Left ventricle myocardium inferior (tissue), 1 donor: ENCODE data around the gene VIPR2. TPM values are rescaled to one million over a fixed set of nuclear protein-coding genes. Genes with fewer than 3 reads are reported as not detected.

Experiments
- DNase-seq: peaks from one replicate; pipeline ENCODE4 v3.0.0-alpha.2; 2020
- H3K27ac ChIP-seq: fragments of 200-600 bp; replicated peaks from 2 replicates; pipeline ENCODE4 v1.8.0; 2021
- H3K27me3 ChIP-seq: fragments of 200-600 bp; 2 replicates; pipeline ENCODE4 v1.8.0; 2021; ENCODE audit warnings: low read depth
- H3K36me3 ChIP-seq: fragments of 200-600 bp; 2 replicates; pipeline ENCODE4 v1.8.0; 2021
- H3K4me1 ChIP-seq: fragments of 200-600 bp; 2 replicates; pipeline ENCODE4 v1.8.0; 2021
- H3K4me3 ChIP-seq: fragments of 200-600 bp; 2 replicates; pipeline ENCODE4 v1.8.0; 2021; ENCODE audit warnings: mild to moderate bottlenecking, moderate library complexity
- H3K9me3 ChIP-seq: fragments of 200-600 bp; replicated peaks from 2 replicates; pipeline ENCODE4 v1.8.0; 2021
- CTCF ChIP-seq: fragments of 200-600 bp; IDR thresholded peaks from 2 replicates; pipeline ENCODE4 v1.8.0; 2021; ENCODE audit warnings: antibody characterized with exemption, mild to moderate bottlenecking, borderline replicate concordance
- intact Hi-C: fragments of 100-400 bp; cut with micrococcal nuclease; formaldehyde crosslinking; loops from one replicate; pipeline ENCODE4 v1.11.0; 2022
- total RNA-seq: library from RNA; stranded (reverse); fragmentation: NEBNext Ultra II Directional; extraction: Animal tissue kit (Norgen Biotek cat#: 25700); gene quantifications from one replicate; pipeline ENCODE4 v1.2.1, GENCODE V29; 2021
- donor health status: DM: no; HTN: yes; CAD: no; lungs with severe emphysema.

The VIPR2 gene
- total RNA-seq, 1 donor from 2014 or later: 17.5 TPM

- H3K36me3 ChIP-seq: no peaks in the 10 kb centered on the region
- H3K4me3 ChIP-seq: no peak overlapping the region
- no peak for DNase-seq
- TF ChIP-seq CTCF: no peak
- intact Hi-C loops: no loop called here
- H3K9me3 ChIP-seq: no peaks in the 10 kb centered on the region
- peaks cover 45% of the 10 kb centered on the region for H3K4me1 ChIP-seq
- H3K27me3 ChIP-seq: peaks cover 25% of the 10 kb centered on the region
- H3K27ac ChIP-seq: peak overlapping the region; percentile 11
Observed at GRCh38 chr7:159108491-159108890, 36.2 kb downstream of the VIPR2 start.

- intact Hi-C loops: no loop called here
- peaks cover 4% of the 10 kb centered on the region for H3K36me3 ChIP-seq
- no peaks in the 10 kb centered on the region for H3K9me3 ChIP-seq
- no peak for TF ChIP-seq CTCF
- H3K4me1 ChIP-seq: peaks cover 47% of the 10 kb centered on the region
- peaks cover 17% of the 10 kb centered on the region for H3K27me3 ChIP-seq
- DNase-seq: no peak
- H3K4me3 ChIP-seq: no peak overlapping the region
- no peak overlapping the region for H3K27ac ChIP-seq
Observed at GRCh38 chr7:159107161-159107892, 37.3 kb downstream of the VIPR2 start.

GRCh38 chr7:159105832-159106811 lies 38.5 kb downstream of the VIPR2 start:
- no peak for TF ChIP-seq CTCF
- intact Hi-C loops: no loop called here
- no peak for DNase-seq

GRCh38 chr7:159105066-159105780 lies 39.4 kb downstream of the VIPR2 start:
- H3K4me3 ChIP-seq: no peak overlapping the region
- no peaks in the 10 kb centered on the region for H3K9me3 ChIP-seq
- H3K27ac ChIP-seq: peak overlapping the region; percentile 82
- intact Hi-C loops: no loop called here
- H3K27me3 ChIP-seq: peaks cover 7% of the 10 kb centered on the region
- no peak for DNase-seq
- peaks cover 48% of the 10 kb centered on the region for H3K4me1 ChIP-seq
- H3K36me3 ChIP-seq: peaks cover 8% of the 10 kb centered on the region
- TF ChIP-seq CTCF: no peak

More at GRCh38 chr7:159105832-159106811, 38.5 kb downstream of the VIPR2 start:
- peaks cover 8% of the 10 kb centered on the region for H3K36me3 ChIP-seq
- H3K27me3 ChIP-seq: peaks cover 7% of the 10 kb centered on the region
- H3K4me1 ChIP-seq: peaks cover 47% of the 10 kb centered on the region
- H3K27ac ChIP-seq: peak overlapping the region; percentile 82
- H3K4me3 ChIP-seq: no peak overlapping the region
- H3K9me3 ChIP-seq: no peaks in the 10 kb centered on the region
